Measurements from ENCODE around the gene CD81.
A peak's percentile ranks its signal among the peaks of the same experiment; 100 is the strongest.

Gene CD81

GRCh38 chr11:2369320-2369719 lies 7.8 kb upstream of the CD81 start:
- no peak for TF ChIP-seq CTCF (IDR thresholded peaks at IDR 0.05; ENCODE audit: insufficient read depth, missing control alignments)
- FAIRE-seq (no peak), DNase-seq (ENCODE audit: insufficient read length, low spot score) (no peak)

GRCh38 chr11:2369896-2370295 lies 7.2 kb upstream of the CD81 start:
- no peak for TF ChIP-seq CTCF (IDR thresholded peaks at IDR 0.05; ENCODE audit: insufficient read depth, missing control alignments)
- no peak for FAIRE-seq
- no peak for DNase-seq (ENCODE audit: insufficient read length, low spot score)

GRCh38 chr11:2374456-2375201 lies 2.5 kb upstream of the CD81 start:
- FAIRE-seq (no peak), DNase-seq (ENCODE audit: insufficient read length, low spot score) (no peak)
- no peak for TF ChIP-seq CTCF (IDR thresholded peaks at IDR 0.05; ENCODE audit: insufficient read depth, missing control alignments)

- no peak for TF ChIP-seq CTCF (IDR thresholded peaks at IDR 0.05; ENCODE audit: insufficient read depth, missing control alignments)
- FAIRE-seq: no peak
Measured at GRCh38 chr11:2375341-2375853, 1.7 kb upstream of the CD81 start.

GRCh38 chr11:2375964-2376551 lies 1.1 kb upstream of the CD81 start:
- TF ChIP-seq CTCF (IDR thresholded peaks at IDR 0.05; ENCODE audit: insufficient read depth, missing control alignments): no peak
- DNase-seq (ENCODE audit: insufficient read length, low spot score) (no peak), FAIRE-seq (no peak)

More at GRCh38 chr11:2375341-2375853, 1.7 kb upstream of the CD81 start:
- no peak for DNase-seq (ENCODE audit: insufficient read length, low spot score)

- DNase-seq (ENCODE audit: insufficient read length, low spot score) (peak; percentile 37), FAIRE-seq (no peak)
- no peak for TF ChIP-seq CTCF (IDR thresholded peaks at IDR 0.05; ENCODE audit: insufficient read depth, missing control alignments)
Measured at GRCh38 chr11:2377511-2378443, 667 bp downstream of the CD81 start.
